ENCODE measurements around the gene TMEM272.

Gene TMEM272

GRCh38 chr13:51780099-51780498 lies 64.9 kb downstream of the TMEM272 start:
- DNase-seq (ENCODE audit: low spot score) = no peak

GRCh38 chr13:51778392-51778791 lies 66.6 kb downstream of the TMEM272 start:
- no peak for DNase-seq (ENCODE audit: low spot score)

- DNase-seq (ENCODE audit: low spot score) = no peak
Observed at GRCh38 chr13:51777921-51778320, 67.1 kb downstream of the TMEM272 start.

- no peak for DNase-seq (ENCODE audit: low spot score)
Observed at GRCh38 chr13:51776179-51776578, 68.8 kb downstream of the TMEM272 start.

GRCh38 chr13:51773515-51773914 lies 71.5 kb downstream of the TMEM272 start:
- no peak for DNase-seq (ENCODE audit: low spot score)

GRCh38 chr13:51772781-51773180 lies 72.2 kb downstream of the TMEM272 start:
- no peak for DNase-seq (ENCODE audit: low spot score)

- DNase-seq (ENCODE audit: low spot score) = no peak
Observed at GRCh38 chr13:51772105-51772455, 72.9 kb downstream of the TMEM272 start.

- no peak for DNase-seq (ENCODE audit: low spot score)
Observed at GRCh38 chr13:51771418-51772104, 73.4 kb downstream of the TMEM272 start.

- DNase-seq (ENCODE audit: low spot score) = no peak
Observed at GRCh38 chr13:51770681-51771417, 74.1 kb downstream of the TMEM272 start.

- no peak for DNase-seq (ENCODE audit: low spot score)
Observed at GRCh38 chr13:51770160-51770559, 74.8 kb downstream of the TMEM272 start.

GRCh38 chr13:51769455-51770127 lies 75.4 kb downstream of the TMEM272 start:
- DNase-seq (ENCODE audit: low spot score) = no peak

- DNase-seq (ENCODE audit: low spot score) = no peak
Observed at GRCh38 chr13:51768976-51769375, 76.0 kb downstream of the TMEM272 start.

- no peak for DNase-seq (ENCODE audit: low spot score)
Observed at GRCh38 chr13:51768378-51768921, 76.5 kb downstream of the TMEM272 start.

GRCh38 chr13:51767100-51767499 lies 77.9 kb downstream of the TMEM272 start:
- DNase-seq (ENCODE audit: low spot score) = no peak

- DNase-seq (ENCODE audit: low spot score) = no peak
Observed at GRCh38 chr13:51765142-51765515, 79.8 kb downstream of the TMEM272 start.

- peak; percentile 68 for DNase-seq (ENCODE audit: low spot score)
Observed at GRCh38 chr13:51764184-51765141, 80.5 kb downstream of the TMEM272 start.

GRCh38 chr13:51763486-51763885 lies 81.5 kb downstream of the TMEM272 start:
- DNase-seq (ENCODE audit: low spot score) = no peak
